ENCODE measurements around the gene LCMT1.
"Not testable (repeated sequence)": the region's sequence is repeated elsewhere in the genome, so short reads cannot be mapped to it uniquely, and the experiment has no call there.

The LCMT1 gene

DNA sequence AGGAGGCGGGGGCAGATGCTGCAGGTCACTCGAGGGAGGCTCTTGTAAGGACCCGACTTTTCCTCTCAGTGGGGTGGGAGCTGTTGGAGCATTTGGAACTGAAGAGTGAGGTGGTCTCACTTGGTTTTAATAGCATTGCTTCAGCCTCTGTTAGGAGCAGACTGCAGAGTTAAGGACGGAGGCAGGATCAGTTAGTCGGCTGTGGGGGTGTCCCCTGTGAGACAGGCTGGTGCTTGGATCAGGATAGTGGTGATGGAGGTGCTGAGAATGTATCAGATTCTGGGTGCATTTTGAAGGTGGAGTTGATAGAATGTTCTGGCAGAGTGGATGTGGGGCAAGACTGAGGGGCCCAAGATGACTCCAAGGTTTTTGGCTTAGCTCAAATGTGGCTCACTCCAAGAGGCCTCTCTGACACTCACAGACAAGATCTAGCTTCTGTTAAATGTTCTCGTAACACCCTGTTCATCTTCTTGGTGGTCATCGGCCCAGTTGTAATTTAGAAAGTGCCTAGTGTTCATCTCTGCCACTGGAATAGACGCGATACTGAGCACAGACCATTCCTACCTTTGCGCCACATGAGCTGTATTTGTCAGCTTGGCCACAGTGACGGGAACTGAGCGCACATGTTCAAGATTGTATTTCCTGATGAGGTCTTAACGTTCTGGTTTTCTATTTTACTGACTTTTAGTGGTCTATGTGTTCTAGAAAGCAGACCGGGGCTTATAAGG lies 7.5 kb downstream of the LCMT1 start:
- Mint-ChIP-seq H3K27ac (no peak overlapping the region), H3K27me3 (no peaks in the 10 kb centered on the region), H3K4me3 (no peak overlapping the region), H3K36me3 (peaks cover 6% of the 10 kb centered on the region), H3K9me3 (no peaks in the 10 kb centered on the region), H3K4me1 (peaks cover 63% of the 10 kb centered on the region)

DNA sequence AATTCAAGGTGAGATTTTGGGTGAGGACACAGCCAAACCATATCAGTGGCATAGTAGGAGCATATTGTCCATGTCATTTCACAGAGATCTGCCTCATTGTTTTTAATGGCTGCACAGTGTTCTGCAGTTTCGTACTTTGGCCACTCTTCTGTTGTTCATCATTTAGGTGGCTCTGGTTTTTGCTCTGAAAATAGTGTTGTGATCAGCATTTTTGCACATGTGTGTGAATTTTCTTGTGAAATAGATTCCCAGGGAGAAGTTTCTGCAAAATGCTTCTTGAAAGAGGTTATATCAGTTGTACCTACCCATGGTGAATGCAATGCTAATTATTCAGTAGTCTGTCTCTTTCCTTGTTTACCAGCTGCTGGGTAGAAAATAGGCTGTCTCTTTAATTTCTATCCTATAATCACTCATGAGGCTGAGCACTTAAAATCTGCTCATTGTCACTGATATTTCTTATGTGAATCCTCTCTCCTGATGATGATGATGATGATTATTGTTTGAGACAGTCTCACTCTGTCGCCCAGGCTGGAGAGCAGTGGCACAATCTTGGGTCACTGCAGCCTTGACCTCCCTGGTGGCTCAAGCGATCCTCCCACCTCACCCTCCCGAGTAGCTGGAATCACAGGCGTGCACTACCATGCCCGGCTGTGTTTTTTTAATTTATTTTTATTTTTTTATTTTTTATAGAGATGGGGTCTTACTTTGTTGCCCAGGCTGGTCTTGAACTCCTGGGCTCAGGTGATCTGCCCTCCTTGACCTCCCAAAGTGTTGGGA lies 10.5 kb downstream of the LCMT1 start:
- H3K4me1 Mint-ChIP-seq, result peaks cover 63% of the 10 kb centered on the region
- no peak overlapping the region for H3K27ac Mint-ChIP-seq
- H3K4me3 Mint-ChIP-seq, result no peak overlapping the region
- no peaks in the 10 kb centered on the region for H3K27me3 Mint-ChIP-seq
- no peaks in the 10 kb centered on the region for H3K9me3 Mint-ChIP-seq
- peaks cover 2% of the 10 kb centered on the region for H3K36me3 Mint-ChIP-seq

DNA sequence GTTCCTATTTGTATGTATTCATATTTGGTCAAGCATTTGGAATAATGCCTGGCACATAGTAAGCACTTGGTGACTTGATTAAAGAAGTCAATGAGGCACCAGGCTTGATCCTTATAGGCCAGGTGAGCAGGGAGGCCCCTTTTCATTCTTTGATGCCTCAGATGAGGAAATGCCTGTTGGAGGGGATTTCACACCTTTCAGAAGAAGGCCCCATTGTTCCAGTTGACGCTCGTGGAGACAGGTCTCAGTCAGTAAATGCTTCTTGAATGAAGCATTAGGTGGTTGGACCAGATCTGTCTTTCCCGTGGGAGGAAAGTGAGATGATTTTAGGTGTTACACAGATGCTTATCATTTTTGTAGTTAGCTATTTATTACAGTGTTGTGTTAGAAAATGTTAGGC lies 13.0 kb downstream of the LCMT1 start:
- H3K4me3 Mint-ChIP-seq, result no peak overlapping the region
- no peaks in the 10 kb centered on the region for H3K9me3 Mint-ChIP-seq
- no peaks in the 10 kb centered on the region for H3K27me3 Mint-ChIP-seq
- peaks cover 2% of the 10 kb centered on the region for H3K36me3 Mint-ChIP-seq
- peak overlapping the region; percentile 71 for H3K27ac Mint-ChIP-seq
- peaks cover 46% of the 10 kb centered on the region for H3K4me1 Mint-ChIP-seq

GRCh38 chr16:25126086-25126666 lies 14.6 kb downstream of the LCMT1 start:
- H3K4me1 Mint-ChIP-seq, result peaks cover 44% of the 10 kb centered on the region
- H3K27ac Mint-ChIP-seq, H3K4me3 Mint-ChIP-seq, H3K36me3 Mint-ChIP-seq, H3K9me3 Mint-ChIP-seq, H3K27me3 Mint-ChIP-seq: not testable (repeated sequence)

DNA sequence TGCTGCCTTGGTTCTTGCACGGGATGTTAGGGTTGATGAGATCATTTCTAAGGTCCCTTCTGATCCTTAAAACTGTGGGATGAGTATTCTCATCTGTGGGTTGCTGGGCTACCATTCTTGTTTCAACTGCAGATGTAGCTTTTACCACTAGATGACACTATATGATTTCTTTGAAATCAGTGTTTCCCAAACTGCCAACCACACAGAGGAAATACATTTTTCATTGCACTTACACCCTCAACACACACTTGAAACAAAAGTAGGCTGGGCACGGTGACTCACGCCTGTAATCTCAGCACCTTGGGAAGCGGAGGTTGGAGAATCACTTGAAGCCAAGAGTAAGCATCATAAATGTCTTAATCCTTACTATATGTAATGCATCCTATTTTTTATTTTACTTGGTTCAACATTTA lies 15.3 kb downstream of the LCMT1 start:
- no peak overlapping the region for H3K4me3 Mint-ChIP-seq
- H3K27me3 Mint-ChIP-seq, result no peaks in the 10 kb centered on the region
- no peaks in the 10 kb centered on the region for H3K9me3 Mint-ChIP-seq
- H3K27ac Mint-ChIP-seq, result no peak overlapping the region
- H3K36me3 Mint-ChIP-seq, result peaks cover 3% of the 10 kb centered on the region
- H3K4me1 Mint-ChIP-seq, result peaks cover 38% of the 10 kb centered on the region

GRCh38 chr16:25132751-25133150 lies 21.2 kb downstream of the LCMT1 start:
- H3K36me3 Mint-ChIP-seq, result peaks cover 12% of the 10 kb centered on the region
- H3K9me3 Mint-ChIP-seq, H3K27me3 Mint-ChIP-seq, H3K4me3 Mint-ChIP-seq, H3K27ac Mint-ChIP-seq, H3K4me1 Mint-ChIP-seq: not testable (repeated sequence)

GRCh38 chr16:25134166-25134700 lies 22.7 kb downstream of the LCMT1 start:
- H3K4me3 Mint-ChIP-seq, result no peak overlapping the region
- no peak overlapping the region for H3K27ac Mint-ChIP-seq
- no peaks in the 10 kb centered on the region for H3K4me1 Mint-ChIP-seq
- no peaks in the 10 kb centered on the region for H3K9me3 Mint-ChIP-seq
- no peaks in the 10 kb centered on the region for H3K27me3 Mint-ChIP-seq
- peaks cover 10% of the 10 kb centered on the region for H3K36me3 Mint-ChIP-seq

GRCh38 chr16:25135254-25135878 lies 23.8 kb downstream of the LCMT1 start:
- Mint-ChIP-seq H3K9me3 (no peaks in the 10 kb centered on the region), H3K4me1 (no peaks in the 10 kb centered on the region), H3K27ac (no peak overlapping the region), H3K4me3 (no peak overlapping the region), H3K36me3 (peaks cover 17% of the 10 kb centered on the region), H3K27me3 (no peaks in the 10 kb centered on the region)

- Mint-ChIP-seq H3K4me1 (no peaks in the 10 kb centered on the region), H3K36me3 (peaks cover 22% of the 10 kb centered on the region), H3K4me3 (no peak overlapping the region), H3K27me3 (no peaks in the 10 kb centered on the region), H3K9me3 (no peaks in the 10 kb centered on the region), H3K27ac (no peak overlapping the region)
Measured at GRCh38 chr16:25138130-25138529, 26.6 kb downstream of the LCMT1 start.

- H3K9me3 Mint-ChIP-seq, result no peaks in the 10 kb centered on the region
- no peak overlapping the region for H3K27ac Mint-ChIP-seq
- H3K36me3 Mint-ChIP-seq, result peaks cover 17% of the 10 kb centered on the region
- no peak overlapping the region for H3K4me3 Mint-ChIP-seq
- H3K27me3 Mint-ChIP-seq, result no peaks in the 10 kb centered on the region
- no peaks in the 10 kb centered on the region for H3K4me1 Mint-ChIP-seq
Measured at GRCh38 chr16:25140459-25140858, 28.9 kb downstream of the LCMT1 start.

DNA sequence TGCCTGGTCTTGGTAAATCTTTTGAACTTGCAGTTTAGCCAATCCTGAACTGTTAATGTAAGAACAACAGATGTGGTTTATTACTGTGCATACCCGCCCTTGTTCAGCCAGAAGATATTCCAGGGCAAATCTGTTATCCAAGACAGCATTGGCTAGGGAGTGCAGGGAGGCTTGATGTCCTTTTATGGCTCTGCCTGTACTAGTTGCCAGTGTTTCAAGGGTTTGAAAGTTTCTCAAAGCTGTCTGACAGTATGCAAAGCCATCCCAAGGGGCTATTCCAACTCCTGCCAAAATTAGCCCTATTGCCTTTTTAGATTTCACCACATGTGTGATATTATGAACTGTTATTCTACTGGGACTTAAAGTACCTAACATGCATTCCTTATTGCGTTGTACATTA lies 30.1 kb downstream of the LCMT1 start:
- H3K27me3 Mint-ChIP-seq, result no peaks in the 10 kb centered on the region
- no peaks in the 10 kb centered on the region for H3K4me1 Mint-ChIP-seq
- H3K4me3 Mint-ChIP-seq, result no peak overlapping the region
- H3K27ac Mint-ChIP-seq, result peak overlapping the region; percentile 79
- H3K36me3 Mint-ChIP-seq, result peaks cover 17% of the 10 kb centered on the region
- H3K9me3 Mint-ChIP-seq, result no peaks in the 10 kb centered on the region

DNA sequence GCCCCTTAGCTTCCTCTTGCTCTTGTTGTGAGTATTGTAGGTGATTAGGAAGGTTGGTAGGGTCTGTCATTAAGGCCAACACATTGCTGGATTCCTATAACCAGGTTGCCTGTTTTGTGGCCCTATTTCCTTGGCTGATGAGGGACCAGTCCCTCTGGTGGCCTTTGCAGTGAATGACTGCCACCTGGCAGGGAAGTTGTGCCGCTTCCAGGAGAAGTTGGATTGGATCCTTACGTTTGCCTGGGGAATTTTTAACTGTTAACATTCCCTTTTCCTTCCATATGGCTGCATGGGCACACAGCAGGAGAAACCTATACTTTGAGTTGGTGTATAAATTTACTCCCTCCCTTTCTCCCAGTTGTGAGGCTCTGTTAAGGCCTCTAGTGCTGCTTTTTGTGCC lies 32.4 kb downstream of the LCMT1 start:
- H3K9me3 Mint-ChIP-seq, result no peaks in the 10 kb centered on the region
- H3K36me3 Mint-ChIP-seq, result peaks cover 20% of the 10 kb centered on the region
- no peaks in the 10 kb centered on the region for H3K4me1 Mint-ChIP-seq
- H3K27ac Mint-ChIP-seq, result no peak overlapping the region
- H3K27me3 Mint-ChIP-seq, result no peaks in the 10 kb centered on the region
- no peak overlapping the region for H3K4me3 Mint-ChIP-seq

- Mint-ChIP-seq H3K9me3 (no peaks in the 10 kb centered on the region), H3K4me1 (no peaks in the 10 kb centered on the region), H3K4me3 (no peak overlapping the region), H3K36me3 (peaks cover 7% of the 10 kb centered on the region), H3K27me3 (no peaks in the 10 kb centered on the region), H3K27ac (no peak overlapping the region)
Measured at GRCh38 chr16:25148568-25149215, 37.1 kb downstream of the LCMT1 start.

GRCh38 chr16:25151996-25152395 lies 40.5 kb downstream of the LCMT1 start:
- Mint-ChIP-seq H3K9me3 (no peaks in the 10 kb centered on the region), H3K27me3 (no peaks in the 10 kb centered on the region), H3K27ac (no peak overlapping the region), H3K4me1 (peaks cover 17% of the 10 kb centered on the region), H3K4me3 (no peak overlapping the region), H3K36me3 (peaks cover 14% of the 10 kb centered on the region)

Measured in activated naive CD4-positive, alpha-beta T cell treated with anti-CD3 and anti-CD28 coated beads, Interleukin-2, amount 50 U/mL, for 24 hours (primary cell).